Common myeloid progenitor, CD34-positive (primary cell): ENCODE results near the gene COA5.
A peak's percentile ranks its signal among the peaks of the same experiment; 100 is the strongest.

Source experiments
- CTCF ChIA-PET: fragments of 350-600 bp; sonication (Branson Sonifier 250); formaldehyde crosslinking; loops from one replicate; lab custom pipeline; 2021; ENCODE audit warnings: antibody characterized with exemption; lab: Charles Lee
- POLR2A ChIA-PET: fragments of 350-600 bp; sonication (Branson Sonifier 250); formaldehyde crosslinking; loops from one replicate; lab custom pipeline; 2021; ENCODE audit warnings: antibody characterized with exemption; lab: Charles Lee
- DNase-seq, 3 donors: peaks; one replicate each; pipeline versions ENCODE4 v3.0.0 to v3.0.0-alpha.2; 2013
- H3K27ac ChIP-seq, 2 experiments: 1 replicate in 1 of 2; 2 replicates in 1 of 2; pipeline ENCODE4 v1.7.0; 2013; ENCODE audit warnings: inconsistent platforms in 2 of 2, low read length in 2 of 2, mild to moderate bottlenecking in 2 of 2, low read depth in 1 of 2, moderate library complexity in 1 of 2; ENCODE audit not compliant: severe bottlenecking in 2 of 2, insufficient read depth in 1 of 2, poor library complexity in 1 of 2
- H3K27me3 ChIP-seq, 5 experiments: replicated peaks in 2 of 5; 1 replicate in 3 of 5; 2 replicates in 2 of 5; pipeline versions ENCODE4 v1.6.1 to v1.7.0; 2013; ENCODE audit warnings: low read length in 4 of 5, mild to moderate bottlenecking in 2 of 5, moderate library complexity in 2 of 5, inconsistent platforms in 1 of 5; ENCODE audit not compliant: insufficient read depth in 5 of 5, control insufficient read depth in 4 of 5
- H3K36me3 ChIP-seq, 4 experiments: 1 replicate in 2 of 4; 2 replicates in 2 of 4; pipeline versions ENCODE4 v1.6.1 to v1.7.0; 2013; ENCODE audit warnings: low read length in 3 of 4, control low read depth in 1 of 4, mild to moderate bottlenecking in 1 of 4; ENCODE audit not compliant: control insufficient read depth in 4 of 4, insufficient read depth in 4 of 4
- H3K4me1 ChIP-seq, 4 experiments: 1 replicate in 3 of 4; 2 replicates in 1 of 4; pipeline versions ENCODE4 v1.6.1 to v1.7.1; 2013; ENCODE audit warnings: low read length in 3 of 4, mild to moderate bottlenecking in 3 of 4, control low read depth in 1 of 4, inconsistent platforms in 1 of 4, moderate library complexity in 1 of 4; ENCODE audit not compliant: control insufficient read depth in 4 of 4, insufficient read depth in 4 of 4; ENCODE audit errors: control extremely low read depth in 1 of 4
- H3K4me3 ChIP-seq, 7 experiments: 1 replicate in 4 of 7; 2 replicates in 3 of 7; pipeline versions ENCODE4 v1.5.1 to v1.7.0; 2013; ENCODE audit warnings: mild to moderate bottlenecking in 7 of 7, low read length in 6 of 7, moderate library complexity in 6 of 7, inconsistent platforms in 2 of 7, low read depth in 2 of 7, control low read depth in 1 of 7; ENCODE audit not compliant: insufficient read depth in 4 of 7, control insufficient read depth in 1 of 7; ENCODE audit errors: extremely low read depth in 1 of 7
- H3K9me3 ChIP-seq, 5 experiments: 1 replicate in 4 of 5; 2 replicates in 1 of 5; pipeline versions ENCODE4 v1.6.1 to v1.7.1; 2013; ENCODE audit warnings: low read length in 4 of 5, mild to moderate bottlenecking in 2 of 5, inconsistent platforms in 1 of 5, low read depth in 1 of 5, moderate library complexity in 1 of 5; ENCODE audit not compliant: control insufficient read depth in 4 of 5, insufficient read depth in 2 of 5; ENCODE audit errors: control extremely low read depth in 1 of 5
- whole genome bisulfite sequencing: methylation state at CpG from one replicate; pipeline ENCODE4 v1.1.5; 2013; ENCODE audit not compliant: insufficient coverage; 5-methylcytosine and 5-hydroxymethylcytosine counted together

COA5 gene

DNA sequence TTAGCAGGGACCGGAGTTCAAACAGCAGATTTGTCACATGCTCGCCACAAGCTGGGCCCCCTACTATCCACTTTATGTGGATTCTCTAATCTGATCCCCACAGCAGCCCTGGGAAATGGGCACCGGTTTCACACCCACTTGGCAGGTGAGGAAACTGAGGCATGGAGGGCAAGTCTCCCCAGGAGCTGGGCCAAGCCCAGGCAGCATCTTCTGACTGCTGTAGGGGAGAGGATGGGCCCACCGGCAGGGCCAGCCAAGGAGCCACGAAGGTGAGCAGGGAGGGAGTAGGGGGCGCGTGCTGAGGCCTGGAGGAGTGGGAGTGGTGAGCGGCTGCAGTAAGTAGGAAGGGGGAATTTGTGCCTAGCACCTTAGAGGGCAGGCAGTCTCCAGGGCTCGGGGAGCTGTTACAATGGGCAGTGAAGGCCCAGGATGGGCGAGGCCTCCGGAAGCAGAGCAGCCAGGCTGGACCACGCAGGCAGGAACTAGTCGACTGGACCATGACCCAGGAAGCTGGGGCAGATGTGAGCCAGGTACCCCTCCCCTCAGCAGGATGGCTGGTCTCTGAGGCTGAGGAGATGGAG is 37.1 kb downstream of the COA5 start:
- no peak for DNase-seq
- Histone ChIP-seq H3K9me3 (no peaks in the 10 kb centered on the region), H3K4me3 (no peak overlapping the region), H3K4me1 (no peaks in the 10 kb centered on the region), H3K36me3 (peaks cover 7 to 80% (median 54%) of the 10 kb centered on the region in 4 experiments), H3K27me3 (no peaks in the 10 kb centered on the region), H3K27ac (no peak overlapping the region)
- over 99% methylated on average over 9 of the region's 13 CpGs for WGBS
- CTCF ChIA-PET: interaction anchor here (1.3 kb wide), 2 partner anchors 11 to 158 kb away, joined by 3 read pairs; no protein-coding TSS in a partner anchor
- POLR2A ChIA-PET: no interaction called here

DNA sequence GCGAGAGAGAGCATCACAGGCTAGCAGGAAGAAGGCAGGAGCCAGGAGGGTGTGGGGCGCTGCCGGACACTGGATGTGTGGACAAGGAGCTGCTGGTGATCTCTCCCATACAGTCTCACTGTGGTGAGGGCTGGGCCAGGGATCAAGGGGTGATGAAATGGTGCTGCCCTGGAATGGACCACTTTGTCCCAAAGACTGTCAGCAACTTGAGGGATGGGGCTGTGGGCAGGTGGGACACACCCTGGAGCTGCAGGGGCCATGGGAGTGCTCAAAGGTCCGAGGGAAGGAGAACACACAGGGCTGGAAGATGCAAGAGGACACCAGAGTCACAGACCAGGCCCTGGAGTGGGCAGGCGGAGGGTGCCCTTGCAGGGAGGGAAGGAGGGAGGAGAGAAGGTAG is 38.0 kb downstream of the COA5 start:
- Histone ChIP-seq H3K27me3 (no peaks in the 10 kb centered on the region), H3K4me1 (no peaks in the 10 kb centered on the region), H3K9me3 (no peaks in the 10 kb centered on the region), H3K36me3 (peaks cover 10 to 88% (median 56%) of the 10 kb centered on the region in 4 experiments), H3K4me3 (no peak overlapping the region), H3K27ac (no peak overlapping the region)
- WGBS: 93% methylated on average over 5 of the region's 5 CpGs
- ChIA-PET POLR2A (no interaction called here), CTCF (interaction anchor here (1.3 to 2.4 kb wide), 3 partner anchors 9 to 157 kb away, joined by 3 to 14 read pairs (median 4); no protein-coding TSS in a partner anchor)
- DNase-seq: no peak

DNA sequence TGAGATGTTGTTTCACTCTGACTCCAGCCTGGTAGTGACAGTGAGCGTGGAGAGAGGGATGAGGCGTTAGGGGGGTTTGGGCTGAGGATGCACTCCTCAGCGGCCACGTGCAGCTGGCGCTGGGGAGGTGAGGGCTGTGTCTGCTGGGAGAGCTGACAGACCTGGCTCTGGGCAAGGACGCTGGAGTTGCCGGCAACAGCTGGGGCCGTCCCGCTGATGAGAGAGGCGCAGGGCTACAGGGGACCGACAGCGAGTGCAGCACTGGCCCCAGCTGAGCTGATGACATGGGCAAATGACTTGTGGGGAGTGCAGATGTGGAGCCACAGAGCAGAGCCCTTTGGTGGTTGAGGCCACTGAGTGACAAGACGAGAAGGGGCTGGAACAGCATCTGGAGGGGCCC is 38.4 kb downstream of the COA5 start:
- WGBS: 97% methylated on average over 13 of the region's 13 CpGs
- DNase-seq: no peak
- H3K4me1 ChIP-seq: no peaks in the 10 kb centered on the region
- CTCF ChIA-PET: interaction anchor here (1.3 to 2.4 kb wide), 2 partner anchors 9 to 10 kb away, joined by 4 to 14 read pairs; no protein-coding TSS in a partner anchor
- no peaks in the 10 kb centered on the region for H3K9me3 ChIP-seq
- H3K27me3 ChIP-seq: no peaks in the 10 kb centered on the region
- H3K27ac ChIP-seq: no peak overlapping the region
- H3K4me3 ChIP-seq: no peak overlapping the region
- POLR2A ChIA-PET: no interaction called here
- peaks cover 10 to 89% (median 57%) of the 10 kb centered on the region in 4 experiments for H3K36me3 ChIP-seq

DNA sequence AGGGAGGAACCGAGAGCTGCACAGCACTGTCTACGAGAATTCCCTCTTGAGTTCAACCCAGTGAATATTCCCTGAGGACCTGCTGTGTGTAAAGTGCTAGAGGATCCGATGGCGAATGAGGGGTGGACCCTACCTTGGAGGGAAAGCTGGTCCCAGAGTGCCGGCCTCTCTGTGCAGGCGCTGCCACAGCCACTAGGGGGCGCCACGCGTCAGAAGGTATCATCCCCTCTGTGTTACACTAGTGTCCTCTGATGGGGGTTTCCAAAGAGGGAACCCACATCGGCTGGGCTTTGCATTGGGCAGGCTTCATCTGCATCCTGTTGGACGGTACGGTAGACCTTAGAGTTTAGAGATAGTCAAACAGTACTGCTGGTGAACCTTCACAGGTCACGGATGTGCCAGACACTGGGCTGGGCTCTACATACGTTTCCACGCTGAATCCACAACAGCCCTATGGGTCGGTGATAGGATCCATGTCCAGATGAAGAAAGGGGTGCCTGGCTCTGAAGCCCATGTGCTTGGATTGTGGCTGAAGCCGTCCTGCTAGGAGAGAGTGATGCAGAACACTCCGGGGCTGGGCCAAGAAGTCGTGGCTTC is 39.0 kb downstream of the COA5 start:
- peak; percentile 22 to 54 (median 47) for DNase-seq
- Histone ChIP-seq H3K9me3 (no peaks in the 10 kb centered on the region), H3K36me3 (peaks cover 10 to 95% (median 56%) of the 10 kb centered on the region in 4 experiments), H3K4me3 (no peak overlapping the region), H3K27me3 (no peaks in the 10 kb centered on the region), H3K27ac (no peak overlapping the region), H3K4me1 (no peaks in the 10 kb centered on the region)
- WGBS: 75% methylated on average over 17 of the region's 19 CpGs
- POLR2A ChIA-PET: no interaction called here
- CTCF ChIA-PET: interaction anchor here (0.7 to 2.4 kb wide), 8 partner anchors 10 to 267 kb away, joined by 3 to 14 read pairs (median 4); no protein-coding TSS in a partner anchor

DNA sequence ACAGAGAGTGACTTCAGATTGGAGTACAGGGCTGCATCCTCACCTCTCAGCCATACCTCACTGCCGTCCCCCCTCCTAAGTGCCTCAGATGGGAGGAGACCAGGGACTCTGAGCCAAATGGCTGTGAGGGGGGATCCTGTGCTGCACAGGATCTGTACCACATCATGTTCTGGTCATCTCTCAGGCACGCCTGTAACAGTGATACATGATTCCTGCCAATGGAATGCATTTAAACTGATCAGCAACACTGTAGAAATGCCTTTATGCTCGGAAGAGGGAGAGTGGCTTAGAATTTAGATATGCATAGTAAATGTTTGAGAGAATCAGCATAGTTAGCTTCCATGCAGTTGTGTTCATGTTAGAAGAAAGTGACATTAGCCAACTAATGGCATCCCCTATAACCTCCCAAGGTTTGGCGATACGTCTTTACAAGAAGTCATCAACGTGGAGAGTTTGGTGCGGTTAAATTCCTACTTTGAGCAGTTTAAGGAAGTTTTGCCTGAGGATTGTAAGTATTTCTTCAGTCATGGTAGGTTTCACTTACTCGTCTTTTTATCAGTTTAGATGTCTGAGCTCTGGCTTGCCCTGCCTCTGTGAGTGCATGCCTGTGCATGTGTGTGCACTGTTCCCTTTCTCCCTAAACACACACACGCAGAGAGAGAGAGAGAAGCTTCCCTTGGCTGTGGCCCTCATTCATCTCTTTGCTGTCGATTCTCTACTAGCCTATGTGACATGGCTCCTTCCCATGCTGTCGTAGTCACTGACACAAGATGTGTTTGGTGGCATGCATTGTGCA is 40.0 kb downstream of the COA5 start:
- Histone ChIP-seq H3K4me3 (no peak overlapping the region), H3K4me1 (no peaks in the 10 kb centered on the region), H3K36me3 (peaks cover 10 to 97% (median 53%) of the 10 kb centered on the region in 4 experiments), H3K9me3 (no peaks in the 10 kb centered on the region), H3K27ac (no peak overlapping the region), H3K27me3 (no peaks in the 10 kb centered on the region)
- CTCF ChIA-PET: interaction anchor here (0.7 to 2.4 kb wide), 7 partner anchors 9 to 268 kb away, joined by 3 to 14 read pairs (median 3); no protein-coding TSS in a partner anchor
- DNase-seq: no peak
- POLR2A ChIA-PET: no interaction called here
- 98% methylated on average over 8 of the region's 11 CpGs for WGBS

DNA sequence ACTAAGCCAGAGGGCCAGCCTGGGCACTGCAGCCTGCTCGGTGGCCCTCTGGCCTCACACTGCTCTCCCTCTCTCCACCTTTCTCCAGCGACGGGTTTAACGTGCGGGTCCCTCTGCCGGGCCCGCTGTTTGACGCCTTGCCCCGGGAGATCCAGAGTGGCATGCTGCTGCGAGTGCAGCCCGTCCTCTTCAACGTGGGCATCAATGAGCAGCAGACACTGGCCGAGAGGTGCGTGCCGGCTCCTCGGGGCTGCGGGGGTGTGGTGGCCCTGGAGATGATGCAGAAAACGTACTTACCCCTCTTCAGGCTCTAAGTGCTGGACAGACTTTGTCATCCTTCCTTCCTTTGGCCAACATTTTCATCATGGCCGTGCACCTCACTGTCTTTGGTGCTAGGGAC is 42.4 kb downstream of the COA5 start:
- WGBS: 98% methylated on average over 18 of the region's 19 CpGs
- Histone ChIP-seq H3K36me3 (peaks cover 10 to 86% (median 47%) of the 10 kb centered on the region in 4 experiments), H3K4me1 (peaks cover 0 to 3% (median under 1%) of the 10 kb centered on the region in 4 experiments), H3K27me3 (no peaks in the 10 kb centered on the region), H3K27ac (no peak overlapping the region), H3K9me3 (no peaks in the 10 kb centered on the region), H3K4me3 (no peak overlapping the region)
- DNase-seq: no peak
- CTCF ChIA-PET: no interaction called here
- POLR2A ChIA-PET: no interaction called here
